AG09309 (cell line): ENCODE data around the gene CALM3.

Experiments
- DNase-seq: peaks from one replicate; pipeline ENCODE4 v3.0.0-alpha.2; 2010; ENCODE audit warnings: low read depth
- H3K4me3 ChIP-seq: 2 replicates; pipeline ENCODE4 v1.5.1; 2011; ENCODE audit warnings: mild to moderate bottlenecking, low read depth, low read length, moderate library complexity; ENCODE audit not compliant: control insufficient read depth
- TF ChIP-seq, protein P1 (sequence below): IDR thresholded peaks from 2 replicates; pipeline ENCODE4 v1.5.1; 2011; ENCODE audit warnings: mild to moderate bottlenecking, low read depth, low read length, inconsistent platforms; ENCODE audit not compliant: insufficient read depth, control insufficient read depth; ENCODE audit errors: missing control alignments

CALM3 gene

DNA sequence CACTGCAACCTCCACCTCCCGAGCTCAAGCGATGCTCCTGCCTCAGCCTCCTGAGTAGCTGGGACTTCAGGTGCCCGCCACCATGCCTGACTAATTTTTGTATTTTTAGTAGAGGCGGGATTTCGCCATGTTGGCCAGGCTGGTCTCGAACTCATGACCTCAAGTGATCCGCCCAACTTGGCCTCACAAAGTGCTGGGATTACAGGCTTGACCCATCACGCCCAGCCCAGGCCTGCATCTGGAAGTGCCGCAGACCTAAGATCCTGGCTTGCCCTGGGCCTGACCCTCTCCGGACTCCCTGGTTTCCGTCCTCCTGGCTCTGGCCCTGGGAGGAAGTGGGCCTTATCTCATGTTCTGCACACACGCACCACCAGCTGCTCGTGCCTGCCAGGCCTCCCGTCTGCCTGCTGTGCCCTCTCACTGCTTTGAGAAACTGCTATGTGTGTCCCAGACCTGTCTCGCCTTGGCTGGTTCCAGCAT lies 28.5 kb downstream of the CALM3 start:
- no peak for DNase-seq
- TF ChIP-seq, protein P1, sequence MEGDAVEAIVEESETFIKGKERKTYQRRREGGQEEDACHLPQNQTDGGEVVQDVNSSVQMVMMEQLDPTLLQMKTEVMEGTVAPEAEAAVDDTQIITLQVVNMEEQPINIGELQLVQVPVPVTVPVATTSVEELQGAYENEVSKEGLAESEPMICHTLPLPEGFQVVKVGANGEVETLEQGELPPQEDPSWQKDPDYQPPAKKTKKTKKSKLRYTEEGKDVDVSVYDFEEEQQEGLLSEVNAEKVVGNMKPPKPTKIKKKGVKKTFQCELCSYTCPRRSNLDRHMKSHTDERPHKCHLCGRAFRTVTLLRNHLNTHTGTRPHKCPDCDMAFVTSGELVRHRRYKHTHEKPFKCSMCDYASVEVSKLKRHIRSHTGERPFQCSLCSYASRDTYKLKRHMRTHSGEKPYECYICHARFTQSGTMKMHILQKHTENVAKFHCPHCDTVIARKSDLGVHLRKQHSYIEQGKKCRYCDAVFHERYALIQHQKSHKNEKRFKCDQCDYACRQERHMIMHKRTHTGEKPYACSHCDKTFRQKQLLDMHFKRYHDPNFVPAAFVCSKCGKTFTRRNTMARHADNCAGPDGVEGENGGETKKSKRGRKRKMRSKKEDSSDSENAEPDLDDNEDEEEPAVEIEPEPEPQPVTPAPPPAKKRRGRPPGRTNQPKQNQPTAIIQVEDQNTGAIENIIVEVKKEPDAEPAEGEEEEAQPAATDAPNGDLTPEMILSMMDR = no peak
- no peak overlapping the region for H3K4me3 ChIP-seq

DNA sequence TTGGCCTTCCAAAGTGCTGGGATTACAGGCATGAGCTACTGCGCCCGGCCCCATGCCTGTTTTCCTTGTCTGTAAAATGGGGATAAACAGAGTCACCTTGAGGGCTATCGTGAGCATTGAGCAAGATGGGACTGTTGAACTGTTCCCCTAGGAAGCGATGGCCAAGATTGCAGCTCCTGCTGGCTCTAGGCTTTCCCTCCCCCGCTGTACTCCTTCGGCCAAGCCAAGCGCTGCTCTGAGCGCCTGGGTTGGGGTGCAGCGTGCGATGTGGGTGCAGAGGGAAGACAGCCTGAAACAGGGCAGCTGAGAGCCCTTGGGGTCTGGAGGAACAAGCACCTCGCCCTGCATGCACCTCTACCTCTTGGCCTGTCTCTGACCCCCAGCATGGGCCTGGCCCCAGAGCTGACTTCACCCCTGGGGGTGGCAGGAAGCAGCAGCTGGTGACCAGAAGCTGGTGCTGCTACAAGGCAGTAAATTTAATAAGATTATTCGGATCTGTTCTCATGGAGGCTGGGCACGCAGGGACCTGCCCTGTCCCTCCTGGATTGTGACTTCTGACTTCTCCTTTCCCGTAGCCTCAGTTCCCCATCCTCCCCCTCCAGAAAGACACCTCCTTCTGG lies 29.6 kb downstream of the CALM3 start:
- no peak overlapping the region for H3K4me3 ChIP-seq
- TF ChIP-seq, protein P1 = no peak
- DNase-seq = no peak

DNA sequence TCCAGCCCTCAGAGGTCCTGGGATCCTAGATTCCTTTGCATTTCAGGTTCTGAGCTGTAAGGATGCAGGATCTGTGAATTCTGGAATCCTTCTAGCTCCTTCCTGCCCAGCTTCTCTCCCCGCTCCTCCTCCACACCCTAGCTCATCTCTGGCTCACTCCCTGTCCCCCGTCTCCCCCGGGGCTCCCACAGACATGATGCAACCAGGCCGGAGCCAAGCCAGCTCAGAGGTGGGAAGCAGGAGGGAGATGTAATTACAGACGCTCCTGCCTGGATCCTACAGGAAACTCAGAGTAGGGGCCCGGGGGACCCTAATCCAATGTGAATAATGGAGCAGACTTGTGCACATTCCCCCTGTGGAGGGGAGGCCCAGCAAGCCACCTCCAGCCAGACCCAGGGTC lies 30.4 kb downstream of the CALM3 start:
- H3K4me3 ChIP-seq = no peak overlapping the region
- TF ChIP-seq, protein P1 = no peak
- DNase-seq = no peak

DNA sequence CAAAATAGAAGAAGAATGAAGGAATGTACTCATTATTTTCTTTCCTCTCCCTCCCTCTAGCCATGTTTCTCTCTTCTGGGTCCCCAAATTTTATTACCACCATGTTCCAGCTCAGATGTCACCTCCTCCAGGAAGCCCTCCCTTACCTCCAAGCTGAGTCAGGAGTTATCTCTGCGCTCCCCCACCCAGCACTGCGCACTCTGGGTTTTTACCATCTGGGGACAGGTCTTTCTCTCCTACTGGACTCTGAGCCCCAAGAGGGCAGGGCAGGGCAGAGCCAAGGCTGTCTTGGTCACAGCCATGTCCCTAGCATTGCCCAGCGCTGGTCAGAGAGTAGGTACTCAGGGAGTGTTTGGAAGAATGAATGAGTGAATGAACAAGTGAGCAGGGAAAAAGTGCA lies 32.0 kb downstream of the CALM3 start:
- no peak for DNase-seq
- TF ChIP-seq, protein P1 = no peak
- H3K4me3 ChIP-seq = no peak overlapping the region

DNA sequence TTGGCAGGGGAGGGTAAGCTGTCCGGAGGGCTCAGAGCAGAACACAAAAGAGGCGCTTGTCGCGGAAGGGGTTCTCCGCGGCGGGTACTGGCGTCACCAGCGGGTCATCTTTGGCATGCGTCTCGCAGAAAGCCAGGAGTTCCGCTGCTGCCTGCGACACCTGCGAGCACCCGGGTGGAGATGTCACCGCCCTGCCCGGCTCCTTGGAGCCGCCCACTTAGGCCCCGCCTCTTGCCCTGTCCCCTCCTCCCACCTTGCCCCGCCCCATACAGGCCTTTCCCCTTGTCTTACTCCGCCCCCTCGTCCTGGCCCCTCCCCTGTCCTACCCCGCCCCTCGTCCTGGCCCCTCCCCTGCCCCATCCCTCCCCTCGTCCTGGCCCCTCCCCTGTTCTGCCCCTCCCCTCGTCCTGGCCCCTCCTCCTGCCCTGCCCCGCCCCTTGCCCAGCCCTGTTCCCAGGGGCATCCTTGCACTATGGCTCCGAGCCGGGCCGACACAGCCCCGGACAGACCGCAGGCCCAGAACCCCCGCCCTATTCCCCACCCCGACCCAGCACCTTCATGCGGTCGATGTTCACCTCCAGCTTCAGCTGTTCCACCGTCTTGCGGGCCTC lies 33.0 kb downstream of the CALM3 start:
- DNase-seq = no peak
- H3K4me3 ChIP-seq = peak overlapping the region; percentile 27
- TF ChIP-seq, protein P1 = no peak

DNA sequence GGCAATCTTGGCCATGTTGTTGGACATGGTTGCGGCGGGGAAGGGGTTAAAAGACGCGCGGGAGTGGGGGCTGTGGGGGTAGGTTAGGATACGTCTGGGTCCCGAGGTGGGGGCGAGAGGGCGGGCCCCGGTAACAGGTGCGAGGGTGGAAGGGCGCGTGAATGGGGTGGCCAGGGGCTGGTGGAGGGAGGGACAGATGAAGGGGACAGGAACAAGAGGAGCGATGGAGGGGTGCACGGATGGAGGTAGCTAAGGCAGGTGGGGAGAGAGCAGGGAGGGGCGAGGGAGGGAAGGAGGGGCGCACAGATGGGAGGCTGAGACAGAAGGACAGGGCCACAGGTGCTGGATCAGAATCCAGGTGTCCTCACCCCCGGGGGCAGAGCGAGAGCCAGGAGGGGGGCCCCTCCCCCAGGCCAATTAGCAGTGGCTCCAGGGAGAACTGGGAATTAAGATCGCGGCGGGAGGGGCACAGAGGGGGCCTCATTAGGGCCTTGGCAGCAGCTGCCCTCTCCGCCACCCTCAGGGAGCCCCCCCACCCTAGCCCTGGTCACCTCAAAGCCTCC lies 33.6 kb downstream of the CALM3 start:
- TF ChIP-seq, protein P1 = no peak
- peak overlapping the region; percentile 27 for H3K4me3 ChIP-seq
- DNase-seq = no peak
